DLD1 (cell line): ENCODE data around the gene CFAP251.

ENCODE experiments used
- in situ Hi-C: cut with HindIII; loops from 2 replicates; pipeline ENCODE4 v1.10.0; 2017; ENCODE audit warnings: low sequenced_read_pairs

The CFAP251 gene

DNA sequence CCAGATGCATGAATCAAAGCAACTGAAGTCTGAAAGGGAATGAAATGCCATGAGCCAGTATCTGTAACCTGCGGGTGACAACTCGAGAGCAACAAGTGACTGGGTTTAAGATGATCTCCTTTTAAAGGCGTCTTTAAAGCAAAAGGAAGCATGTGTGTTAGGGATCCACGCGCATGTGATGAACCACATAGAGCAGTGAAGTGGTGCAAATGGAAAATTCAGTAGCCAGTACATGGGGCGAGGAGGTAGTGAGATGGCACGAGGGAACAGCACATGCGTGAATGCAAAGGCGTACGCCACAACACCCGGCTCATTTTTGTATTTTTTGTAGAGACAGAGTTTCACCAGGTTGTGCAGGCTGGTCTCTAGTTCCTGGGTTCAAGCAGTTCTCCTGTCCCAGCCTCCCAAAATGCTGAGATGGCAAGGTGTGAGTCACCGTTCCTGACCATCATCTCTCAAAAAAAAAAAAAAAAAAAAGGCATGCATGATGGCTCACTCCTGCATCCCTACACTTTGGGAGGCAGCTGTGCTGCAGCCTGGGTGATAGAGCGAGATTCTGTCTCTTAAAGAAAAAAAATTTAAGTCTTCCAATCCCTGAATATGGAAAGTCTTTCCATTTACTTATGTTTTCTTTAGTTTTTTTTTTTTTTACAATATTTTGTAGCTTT lies 78.7 kb downstream of the CFAP251 start:
- in situ Hi-C loops: no loop called here

- in situ Hi-C loops: no loop called here
These were observed 83.2 kb downstream of the CFAP251 start for GRCh38 chr12:122001466-122002209.

DNA sequence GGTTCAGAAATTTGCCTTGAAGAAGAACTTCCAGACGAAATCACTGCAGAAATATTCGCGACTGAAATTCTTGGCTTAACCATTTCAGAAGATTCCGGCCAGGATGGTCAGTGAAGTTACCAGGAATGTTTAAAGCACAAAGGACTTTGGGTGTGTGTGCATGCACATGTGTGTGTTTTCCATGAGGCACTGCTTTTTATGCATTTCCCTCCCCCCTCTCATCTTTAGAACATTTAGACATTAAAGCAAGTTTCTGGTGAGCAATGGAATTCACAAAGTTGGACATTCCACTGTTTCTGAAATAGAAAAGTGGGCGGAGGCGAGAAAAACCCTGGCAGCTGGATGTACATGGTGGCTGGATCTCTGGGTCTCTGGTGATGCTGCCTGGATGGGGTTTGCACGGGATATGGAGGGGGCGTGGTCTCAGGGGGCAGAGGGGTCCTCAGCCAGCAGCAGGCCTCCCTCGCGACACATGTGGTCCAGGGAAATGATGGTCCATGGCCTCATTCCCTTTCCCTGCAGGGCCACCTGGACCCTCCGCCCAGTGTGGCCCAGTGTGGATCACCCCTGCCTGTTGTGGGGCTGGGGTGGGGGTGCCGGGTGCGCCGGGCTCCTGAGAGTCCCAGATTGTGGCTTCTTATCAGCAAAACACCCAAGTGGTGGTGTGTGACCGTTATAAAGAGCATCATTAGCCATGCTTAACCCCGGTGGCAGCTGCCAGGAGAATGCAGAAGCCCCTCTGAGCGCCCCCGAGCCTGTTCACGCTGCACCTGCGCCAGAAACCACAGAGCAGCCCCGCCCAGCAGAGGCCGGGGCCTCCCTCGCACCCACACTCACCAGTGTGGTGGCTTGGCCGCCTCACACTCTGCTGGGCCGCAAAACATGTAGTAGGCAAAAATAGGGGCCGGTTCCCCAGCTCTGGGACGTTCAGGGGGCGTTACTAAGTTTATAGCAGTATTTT lies 85.5 kb downstream of the CFAP251 start:
- in situ Hi-C loops: no loop called here

GRCh38 chr12:122004633-122005071 lies 86.3 kb downstream of the CFAP251 start:
- in situ Hi-C loops: no loop called here

DNA sequence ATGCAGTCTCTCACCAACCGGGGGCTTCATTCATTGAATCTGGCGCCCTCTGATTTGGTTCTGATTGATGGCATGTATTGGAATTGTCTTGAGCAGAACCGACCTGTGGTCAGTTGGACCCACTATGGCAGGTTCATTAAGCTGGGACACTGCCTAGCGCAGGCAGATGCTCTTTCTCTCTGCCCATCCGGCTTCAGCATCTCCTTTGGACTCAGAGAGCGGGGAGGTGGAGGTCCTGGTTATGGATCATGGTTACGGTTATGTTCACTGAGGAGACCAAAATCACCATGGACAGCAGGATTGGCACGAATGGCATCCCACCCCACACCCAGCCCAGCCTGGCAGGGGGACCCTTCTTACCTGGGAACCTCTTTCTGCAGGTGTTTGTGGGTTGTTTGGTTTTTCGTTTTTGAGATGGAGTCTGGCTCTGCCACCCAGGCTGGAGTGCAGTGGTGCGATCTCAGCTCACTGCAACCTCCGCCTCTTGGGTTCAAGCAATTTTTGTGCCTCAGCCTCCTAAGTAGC lies 86.9 kb downstream of the CFAP251 start:
- in situ Hi-C loops: no loop called here

DNA sequence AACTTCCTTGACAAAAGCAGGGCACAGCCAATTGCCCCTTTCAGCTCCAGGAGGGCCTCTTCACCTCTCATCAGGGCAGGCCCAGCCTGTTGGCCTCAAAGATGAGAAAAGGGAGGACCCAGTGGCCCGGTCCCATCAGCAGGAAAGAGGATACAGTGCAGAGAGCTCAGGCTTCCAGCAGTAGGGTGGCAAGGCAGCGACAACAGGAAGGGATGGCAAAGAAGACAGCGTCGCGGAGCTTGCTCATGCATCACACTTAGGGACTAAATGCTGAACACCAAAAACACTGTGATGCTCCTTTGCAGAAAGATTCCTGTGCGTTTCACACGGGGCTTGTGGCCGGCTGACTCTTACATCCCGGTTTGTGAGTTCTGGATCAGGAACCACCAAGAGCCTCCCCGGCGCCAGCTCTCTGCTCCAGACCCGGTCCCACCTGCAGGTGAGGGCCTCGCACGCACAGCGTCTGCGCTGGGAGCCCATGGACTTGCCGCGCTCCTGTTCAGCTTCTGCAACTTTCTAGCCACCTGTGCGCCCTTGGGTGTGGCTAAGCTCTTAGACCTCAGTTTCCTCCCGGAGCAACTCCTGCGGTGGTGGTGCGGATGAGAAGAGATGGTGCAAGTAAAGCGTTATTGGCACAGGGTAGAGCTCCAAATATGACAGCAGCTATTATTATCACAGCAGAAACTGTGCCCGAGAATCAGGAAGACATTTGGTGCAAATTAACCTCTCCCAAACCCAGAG lies 88.0 kb downstream of the CFAP251 start:
- in situ Hi-C loops: no loop called here

DNA sequence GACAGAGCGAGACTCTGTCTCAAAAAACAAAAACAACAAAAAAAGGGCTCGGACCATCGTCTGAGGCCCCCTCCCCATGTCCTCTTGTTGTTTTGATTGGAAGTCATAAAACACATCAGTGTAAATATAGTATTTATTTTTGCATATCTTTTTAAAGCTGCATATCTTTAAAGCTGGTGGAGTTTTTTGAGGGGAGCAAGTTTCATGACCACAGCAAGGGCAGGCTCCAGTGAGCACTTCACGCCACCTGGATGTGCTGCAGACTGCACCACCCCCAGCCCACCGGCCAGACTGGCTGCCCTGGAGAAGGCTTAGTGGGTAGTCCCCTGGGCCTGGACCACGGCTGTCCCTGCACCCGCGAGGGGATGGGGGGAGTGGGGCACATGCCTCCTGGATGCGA lies 91.3 kb downstream of the CFAP251 start:
- in situ Hi-C loops: loop anchor here (5.0 kb wide), 1 partner anchor 57 kb away; no protein-coding TSS in a partner anchor

- in situ Hi-C loops: loop anchor here (5.0 kb wide), 1 partner anchor 60 kb away; no protein-coding TSS in a partner anchor
These were observed 93.8 kb downstream of the CFAP251 start for GRCh38 chr12:122012184-122012583.

- in situ Hi-C loops: loop anchor here (5.0 kb wide), 1 partner anchor 61 kb away; no protein-coding TSS in a partner anchor
These were observed 94.7 kb downstream of the CFAP251 start for GRCh38 chr12:122013136-122013535.

GRCh38 chr12:122013791-122014590 lies 95.6 kb downstream of the CFAP251 start:
- in situ Hi-C loops: loop anchor here (5.0 kb wide), 1 partner anchor 62 kb away; no protein-coding TSS in a partner anchor

DNA sequence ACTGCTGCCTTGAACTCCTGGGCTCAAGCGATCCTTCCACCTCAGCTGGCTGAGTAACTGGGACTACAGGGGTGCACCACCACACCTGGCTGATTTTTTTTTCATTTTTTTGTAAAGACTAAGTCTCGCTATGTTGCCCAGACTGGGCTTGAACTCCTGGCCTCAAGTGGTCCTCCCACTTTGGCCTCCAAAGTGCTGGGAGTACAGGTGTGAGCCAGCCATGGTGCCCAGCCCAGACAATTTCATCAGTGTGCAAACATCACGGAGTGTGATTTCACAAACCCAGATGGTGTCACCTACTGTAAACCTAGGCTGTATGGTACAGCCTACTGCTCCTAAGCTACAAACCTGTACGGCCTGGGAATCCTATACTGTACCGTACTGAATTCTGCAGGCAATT lies 96.4 kb downstream of the CFAP251 start:
- in situ Hi-C loops: loop anchor here (5.0 kb wide), 1 partner anchor 62 kb away; no protein-coding TSS in a partner anchor

- in situ Hi-C loops: no loop called here
These were observed 100.1 kb downstream of the CFAP251 start for GRCh38 chr12:122018457-122018856.

- in situ Hi-C loops: no loop called here
These were observed 100.5 kb downstream of the CFAP251 start for GRCh38 chr12:122018937-122019336.

DNA sequence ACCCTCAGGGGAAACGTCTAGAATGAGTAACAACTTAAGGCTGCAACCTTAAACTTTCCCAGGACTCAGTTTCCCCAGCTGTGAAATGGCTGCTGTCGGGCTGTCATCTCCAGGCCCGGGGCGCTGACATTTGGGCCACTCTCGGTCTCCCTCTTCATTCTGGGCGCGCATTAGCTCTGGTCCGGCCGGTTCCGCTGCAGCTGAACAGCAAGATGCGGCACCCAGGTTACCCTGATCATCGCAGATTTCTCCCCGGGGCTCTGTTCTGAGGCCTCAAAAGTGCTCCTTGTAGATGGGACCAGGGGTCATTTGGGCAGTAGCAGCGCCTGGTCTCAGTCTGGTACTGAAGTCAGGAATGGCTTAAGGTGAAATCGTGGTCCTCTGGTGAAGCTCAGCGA lies 102.4 kb downstream of the CFAP251 start:
- in situ Hi-C loops: no loop called here

DNA sequence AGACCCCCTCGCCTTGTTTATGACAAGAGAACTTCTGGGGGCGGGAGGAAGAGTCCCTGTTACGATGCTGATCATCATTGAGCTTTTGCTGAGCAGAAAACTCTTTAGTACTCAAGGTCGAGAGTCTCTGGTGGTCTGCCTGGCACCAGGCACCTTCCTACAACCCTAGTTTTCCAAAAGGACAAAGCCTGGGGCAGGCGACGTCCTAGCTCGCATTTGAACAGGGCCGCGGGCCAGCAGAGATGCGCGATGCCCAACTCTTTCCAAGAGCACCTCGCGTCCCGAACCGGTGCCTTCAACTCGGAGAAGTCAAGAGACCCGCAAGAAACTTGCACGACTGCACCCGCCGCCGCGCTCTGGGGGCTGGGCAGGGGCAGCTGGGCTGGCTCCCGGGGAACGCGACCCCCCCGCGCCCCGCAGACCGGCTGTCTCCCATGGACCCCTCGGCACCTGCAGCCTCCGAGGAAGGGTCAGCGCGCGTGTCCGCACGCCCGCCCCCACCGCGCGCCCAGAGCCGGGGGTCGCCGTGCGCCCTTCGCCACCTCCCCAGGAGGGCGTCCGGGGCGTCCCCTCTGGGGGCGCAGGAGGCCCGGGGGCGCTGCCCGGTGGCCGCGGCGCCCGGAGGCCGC lies 102.9 kb downstream of the CFAP251 start:
- in situ Hi-C loops: no loop called here

DNA sequence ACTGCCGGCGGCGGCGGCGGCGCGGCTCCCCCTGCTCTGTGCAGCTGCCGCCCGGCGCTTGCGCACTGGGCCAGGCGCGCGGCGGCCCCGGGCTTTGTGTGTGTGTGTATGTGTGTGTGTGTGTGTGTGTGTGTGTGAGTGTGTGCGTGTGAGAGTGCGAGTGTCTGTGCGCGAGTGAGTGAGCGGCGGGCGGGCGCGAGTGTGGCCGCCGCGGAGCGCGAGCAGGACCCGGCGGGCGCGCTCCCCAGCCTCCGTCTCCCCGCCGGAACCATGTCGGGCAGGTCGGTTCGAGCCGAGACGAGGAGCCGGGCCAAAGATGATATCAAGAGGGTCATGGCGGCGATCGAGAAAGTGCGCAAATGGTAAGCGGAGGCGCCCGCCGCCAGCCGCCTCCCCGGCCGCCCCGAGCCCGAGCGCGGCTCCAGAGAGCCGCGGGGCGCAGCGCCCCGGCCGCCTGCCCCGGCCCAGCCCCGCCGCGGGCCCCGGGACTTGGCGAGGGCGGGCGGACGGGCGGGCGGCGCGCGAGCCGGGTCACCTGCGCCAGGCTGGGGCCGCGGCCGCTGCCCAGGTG lies 103.5 kb downstream of the CFAP251 start, which contains the start of gene BCL7A:
TSS of gene BCL7A (plus strand) at position 63 of the 571 bp plus-strand sequence. CDS start at position 271, 208 bp downstream.
- in situ Hi-C loops: no loop called here

DNA sequence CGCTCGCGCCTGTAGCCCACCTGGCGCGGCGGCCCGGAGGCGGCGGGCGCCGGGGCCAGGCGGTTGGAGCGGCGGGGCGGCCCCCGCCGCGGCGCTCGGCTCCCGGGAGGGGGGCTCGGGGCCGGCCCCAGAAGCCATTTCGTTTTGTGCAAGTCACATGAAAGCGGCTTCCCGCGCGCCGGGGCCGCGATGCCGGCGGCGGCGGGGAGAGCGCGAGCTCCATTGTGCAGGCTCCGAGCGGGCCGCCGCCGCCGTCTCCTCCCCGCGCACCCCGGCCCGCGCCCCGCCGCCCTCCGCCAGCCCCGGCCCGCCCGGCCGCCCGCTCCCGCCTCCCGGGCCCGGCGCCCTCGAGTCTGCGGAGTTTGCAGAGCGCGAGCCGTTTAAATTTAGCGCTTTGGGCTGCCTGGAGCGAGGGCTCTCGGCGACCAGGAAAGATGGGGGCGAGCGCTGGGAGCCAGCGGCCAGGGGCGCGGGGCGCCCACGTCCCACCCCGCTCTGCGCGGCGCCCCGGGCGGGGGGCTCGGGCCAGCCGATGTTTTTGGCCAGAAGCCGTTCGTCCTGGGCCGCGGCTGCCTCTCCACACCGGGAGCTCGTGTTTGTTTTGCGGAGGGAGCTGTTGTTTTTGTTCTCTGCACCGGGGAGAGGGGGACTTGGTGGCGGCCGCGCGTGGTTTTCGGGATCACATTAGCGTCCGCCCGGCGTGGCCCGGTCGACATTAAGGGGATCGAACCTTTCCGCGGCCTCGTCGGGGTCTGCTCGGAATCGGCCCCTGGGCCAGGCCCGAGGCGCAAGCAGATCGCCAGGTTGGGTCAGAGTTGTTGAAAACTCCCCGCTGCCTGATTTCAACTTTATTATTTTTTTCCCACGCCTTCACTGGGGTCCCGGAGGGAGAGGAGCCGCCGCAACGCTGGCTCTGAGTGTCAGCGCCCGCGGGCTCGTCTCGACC lies 104.3 kb downstream of the CFAP251 start:
- in situ Hi-C loops: no loop called here
